ENCODE results near the gene ZDHHC11B.
"Not testable (repeated sequence)": the region's sequence is repeated elsewhere in the genome, so short reads cannot be mapped to it uniquely, and the experiment has no call there.

ZDHHC11B gene

DNA sequence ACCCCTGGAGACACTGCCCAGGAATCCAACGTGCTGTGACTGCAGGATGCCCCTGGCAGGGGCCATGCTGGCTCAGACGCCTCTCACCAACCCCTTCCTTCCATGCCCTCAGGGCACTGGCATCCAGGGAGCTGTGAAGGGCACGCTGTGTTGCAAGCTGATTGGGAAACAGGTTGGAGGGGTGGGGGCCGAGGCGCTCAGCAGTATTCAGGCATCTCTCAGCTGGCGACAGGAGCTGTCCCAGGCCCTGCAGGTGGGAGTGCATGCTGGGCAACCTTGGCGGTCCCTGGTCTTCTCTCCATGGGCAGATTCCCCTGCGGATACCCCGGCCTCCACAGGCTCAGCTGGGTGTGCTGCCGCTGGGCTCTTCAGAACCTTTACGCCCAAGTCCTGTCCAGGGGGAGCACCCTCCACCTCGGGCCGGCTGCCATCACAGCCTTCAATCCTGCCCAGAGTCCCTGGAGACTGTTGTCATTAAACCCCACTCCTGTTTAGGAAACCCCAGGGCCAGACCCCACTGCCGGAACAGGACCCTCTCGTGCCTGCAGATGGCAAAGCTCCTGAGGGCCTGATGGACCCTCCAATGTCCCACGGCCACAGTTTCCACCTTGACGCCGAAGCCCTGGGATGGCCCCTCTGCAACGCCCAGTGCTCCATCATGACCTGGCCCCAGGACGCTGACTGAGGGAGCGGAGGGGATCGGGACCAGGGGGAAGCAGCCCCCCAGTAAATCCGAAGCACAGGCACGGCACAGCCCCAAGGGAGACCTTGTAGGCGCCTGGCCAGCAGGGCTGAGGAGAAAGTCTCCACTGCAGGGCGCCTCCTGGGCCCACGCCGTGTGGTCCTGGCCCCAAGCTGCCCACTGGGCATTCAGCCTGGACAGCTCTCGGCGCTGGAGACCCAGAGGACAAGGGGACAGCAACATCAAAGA, 100.7 kb downstream of the ZDHHC11B start:
- no peak for DNase-seq

DNA sequence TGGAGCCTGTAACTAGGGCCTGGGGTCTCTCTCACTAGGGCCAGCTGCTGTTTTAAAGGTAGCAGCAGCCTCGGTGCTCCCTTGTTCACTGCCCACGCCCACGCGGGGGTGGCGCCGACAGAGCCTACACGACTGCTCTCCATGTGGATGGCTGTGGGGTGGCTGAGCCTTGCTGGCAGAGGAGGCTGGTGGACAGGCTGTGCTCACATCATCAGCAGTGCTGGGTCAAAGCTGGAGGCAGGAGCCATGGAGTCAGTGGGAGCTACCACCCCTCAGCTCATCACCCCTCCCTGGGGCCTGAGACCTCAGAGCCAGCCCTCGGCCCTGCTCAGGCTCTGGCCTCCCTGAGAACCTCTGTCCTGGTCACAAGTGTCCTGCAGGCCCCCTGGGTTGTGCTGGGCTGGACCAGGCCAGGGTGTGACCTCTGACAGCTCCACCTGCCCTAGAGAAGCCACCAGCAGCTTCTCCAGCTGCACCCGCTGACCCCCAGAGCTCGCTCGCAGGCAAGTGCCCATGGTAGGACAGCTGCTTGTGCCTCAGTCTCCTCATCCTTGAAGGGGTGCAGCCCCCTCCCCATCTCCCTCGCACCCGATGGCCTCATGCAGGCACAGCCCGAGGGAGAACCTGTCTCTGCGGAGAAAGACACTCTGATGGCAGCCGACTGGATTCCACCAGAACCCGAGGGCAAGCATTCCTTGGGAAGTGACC, 101.7 kb downstream of the ZDHHC11B start:
- not testable (repeated sequence) for DNase-seq

DNA sequence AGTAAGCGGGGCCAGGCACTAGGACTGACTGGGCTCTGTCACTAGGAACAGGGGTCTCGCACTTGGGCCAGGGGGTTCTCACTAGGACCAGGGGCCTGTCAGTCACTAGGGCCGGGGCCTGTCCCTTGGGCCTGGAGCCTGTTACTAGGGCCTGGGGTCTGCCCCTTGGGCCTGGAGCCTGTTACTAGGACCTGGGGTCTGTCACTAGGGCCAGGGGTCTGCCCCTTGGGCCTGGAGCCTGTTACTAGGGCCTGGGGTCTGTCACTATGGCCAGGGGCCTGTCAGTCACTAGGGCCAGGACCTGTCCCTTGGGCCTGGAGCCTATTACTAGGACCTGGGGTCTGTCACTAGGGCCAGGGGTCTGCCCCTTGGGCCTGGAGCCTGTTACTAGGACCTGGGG, 102.3 kb downstream of the ZDHHC11B start:
- not testable (repeated sequence) for DNase-seq

DNA sequence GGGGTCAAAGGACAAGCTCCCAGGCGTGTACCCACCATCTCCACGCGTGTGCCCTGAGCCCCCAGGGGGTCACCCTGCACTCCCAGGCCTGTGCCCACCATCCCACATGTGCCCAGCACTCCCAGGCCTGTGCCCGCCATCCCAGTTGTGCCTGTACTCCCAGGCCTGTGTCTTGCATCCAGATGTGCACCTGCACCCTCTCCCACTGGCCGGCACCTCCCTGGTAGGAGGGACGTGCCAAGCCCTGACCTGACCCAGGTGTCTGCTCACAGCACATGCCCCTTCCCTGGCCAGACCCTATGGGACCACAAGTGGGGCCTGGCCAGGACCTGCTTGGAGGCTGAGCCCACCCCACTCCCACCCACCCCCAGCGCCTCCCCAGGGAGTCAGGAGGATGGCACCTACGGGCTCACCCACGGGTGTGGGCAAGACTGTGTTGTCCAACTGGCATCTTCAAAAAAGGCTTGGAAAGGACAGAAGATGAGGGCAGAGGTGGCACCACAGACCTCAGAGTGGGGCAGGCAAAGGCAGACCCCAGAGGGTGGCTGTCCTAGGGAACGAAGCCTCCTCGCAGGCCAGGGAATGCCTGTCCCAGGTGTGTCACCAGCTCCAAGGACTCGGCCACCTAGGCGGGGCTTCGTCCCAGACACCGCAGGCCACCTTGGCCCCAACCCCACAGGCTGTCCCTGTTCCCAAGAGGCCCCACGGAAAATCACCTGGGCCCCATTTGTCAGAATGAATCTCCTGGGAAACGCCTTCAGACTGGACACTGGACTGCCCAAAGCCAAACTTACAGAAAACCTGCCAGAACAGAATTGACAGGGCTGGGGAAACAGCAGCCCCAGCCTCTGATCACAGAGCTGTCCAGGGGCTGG, 103.0 kb downstream of the ZDHHC11B start:
- DNase-seq: not testable (repeated sequence)

DNA sequence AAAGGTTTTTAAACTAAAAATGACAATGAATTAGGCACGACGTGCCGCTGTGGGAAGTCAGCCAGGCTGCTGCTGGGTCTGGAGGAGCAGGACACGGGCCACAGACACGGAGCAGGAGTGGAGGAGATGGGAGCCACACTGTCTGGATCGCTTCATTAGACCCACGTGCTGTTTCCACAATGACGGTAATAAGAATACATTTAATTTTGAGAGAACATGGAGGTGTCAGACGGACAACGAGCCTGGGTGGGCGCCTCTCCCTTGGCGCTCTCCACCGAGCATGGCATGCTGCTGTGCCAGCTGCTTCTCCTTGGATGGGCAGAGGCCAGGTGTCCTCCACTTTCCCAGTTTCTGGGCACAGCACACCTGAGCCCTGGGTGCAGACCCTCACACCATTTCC, 103.7 kb downstream of the ZDHHC11B start:
- not testable (repeated sequence) for DNase-seq

DNA sequence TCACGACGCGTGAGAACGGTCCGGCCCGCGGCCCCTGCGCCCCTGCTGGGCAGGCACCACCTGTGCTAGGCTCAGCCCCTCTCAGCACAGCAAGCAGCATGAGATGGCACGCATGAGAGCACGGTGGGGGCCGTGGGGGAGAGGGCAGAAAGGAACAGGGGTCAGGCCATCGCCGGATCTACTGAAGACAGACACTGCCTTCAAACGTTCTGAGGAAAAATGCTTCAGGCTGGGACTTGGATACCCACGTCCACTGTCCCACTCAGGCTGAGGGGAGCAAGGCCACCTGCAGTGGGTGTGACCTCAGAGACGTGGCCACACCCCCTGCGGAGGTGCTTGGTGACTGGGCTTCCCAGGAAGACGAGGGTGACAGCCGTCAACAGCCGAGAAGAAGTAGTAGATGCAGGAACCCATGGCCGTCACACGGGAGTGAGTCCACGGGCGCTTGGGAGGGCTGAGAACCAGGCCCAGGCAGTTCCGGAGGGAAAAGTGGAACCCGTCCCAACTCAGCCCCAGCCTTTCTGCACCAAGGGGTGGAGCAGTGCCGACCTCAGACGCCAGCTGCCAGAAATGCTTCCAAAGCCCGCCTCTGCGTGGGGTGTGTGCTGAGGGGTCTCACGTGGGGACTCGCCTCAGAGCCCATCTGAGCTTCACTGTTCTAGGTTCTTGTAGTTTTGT, 104.3 kb downstream of the ZDHHC11B start:
- not testable (repeated sequence) for DNase-seq

DNA sequence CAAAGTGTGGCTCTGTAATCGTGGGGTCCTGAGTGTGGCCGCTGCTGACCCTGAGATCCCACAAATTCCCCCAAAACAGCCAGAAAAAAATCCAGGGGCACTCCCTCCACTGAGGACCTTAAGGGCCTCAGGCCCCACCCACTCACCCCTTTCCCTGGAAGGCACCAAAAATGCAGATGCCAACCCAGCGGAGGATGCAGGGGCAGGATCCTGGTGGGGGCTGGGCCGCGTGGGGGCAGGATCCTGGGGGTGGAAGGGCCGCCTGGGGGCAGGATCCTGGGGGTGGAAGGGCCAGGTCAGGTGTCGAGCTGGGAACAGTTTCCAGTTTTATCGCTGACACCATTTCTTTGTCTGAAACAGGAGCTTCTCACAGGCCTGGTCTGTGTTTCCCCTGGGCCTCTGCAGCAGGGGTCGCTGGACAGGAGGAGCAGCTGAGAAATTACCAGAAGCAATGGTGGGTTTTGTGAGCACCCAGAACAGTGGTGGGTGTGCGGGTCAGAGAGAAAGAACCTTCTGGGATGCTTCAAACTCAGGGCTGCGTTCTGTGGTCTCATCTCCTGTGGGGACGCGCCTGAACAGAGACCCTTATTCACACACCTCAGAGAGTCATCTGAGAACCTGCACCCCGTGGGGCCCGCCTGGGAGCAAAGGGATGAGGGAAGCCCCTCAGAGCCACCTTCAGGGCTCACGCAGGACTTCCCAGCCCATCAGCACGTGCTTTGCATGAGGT, 105.2 kb downstream of the ZDHHC11B start:
- not testable (repeated sequence) for DNase-seq

DNA sequence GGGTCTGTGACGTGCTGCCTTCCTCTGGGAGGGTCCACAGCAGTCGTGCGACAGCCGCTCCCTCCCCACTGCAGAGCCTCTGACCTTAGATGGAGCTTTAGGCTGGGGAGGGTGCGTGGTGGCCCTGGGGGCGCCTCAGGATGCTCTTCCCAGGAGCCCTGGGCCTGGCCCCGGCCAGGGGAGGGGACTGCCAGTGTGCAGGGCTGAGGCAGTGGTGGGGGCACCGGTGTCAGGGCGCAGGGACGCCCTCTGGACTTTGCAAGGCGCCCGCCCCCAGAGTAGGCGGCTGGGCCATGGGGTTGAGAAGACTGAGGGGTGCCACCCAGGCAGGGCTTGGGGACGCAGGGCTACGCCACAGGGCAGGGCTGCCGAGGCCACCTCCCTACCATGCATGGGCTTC, 106.0 kb downstream of the ZDHHC11B start:
- DNase-seq: not testable (repeated sequence)

DNA sequence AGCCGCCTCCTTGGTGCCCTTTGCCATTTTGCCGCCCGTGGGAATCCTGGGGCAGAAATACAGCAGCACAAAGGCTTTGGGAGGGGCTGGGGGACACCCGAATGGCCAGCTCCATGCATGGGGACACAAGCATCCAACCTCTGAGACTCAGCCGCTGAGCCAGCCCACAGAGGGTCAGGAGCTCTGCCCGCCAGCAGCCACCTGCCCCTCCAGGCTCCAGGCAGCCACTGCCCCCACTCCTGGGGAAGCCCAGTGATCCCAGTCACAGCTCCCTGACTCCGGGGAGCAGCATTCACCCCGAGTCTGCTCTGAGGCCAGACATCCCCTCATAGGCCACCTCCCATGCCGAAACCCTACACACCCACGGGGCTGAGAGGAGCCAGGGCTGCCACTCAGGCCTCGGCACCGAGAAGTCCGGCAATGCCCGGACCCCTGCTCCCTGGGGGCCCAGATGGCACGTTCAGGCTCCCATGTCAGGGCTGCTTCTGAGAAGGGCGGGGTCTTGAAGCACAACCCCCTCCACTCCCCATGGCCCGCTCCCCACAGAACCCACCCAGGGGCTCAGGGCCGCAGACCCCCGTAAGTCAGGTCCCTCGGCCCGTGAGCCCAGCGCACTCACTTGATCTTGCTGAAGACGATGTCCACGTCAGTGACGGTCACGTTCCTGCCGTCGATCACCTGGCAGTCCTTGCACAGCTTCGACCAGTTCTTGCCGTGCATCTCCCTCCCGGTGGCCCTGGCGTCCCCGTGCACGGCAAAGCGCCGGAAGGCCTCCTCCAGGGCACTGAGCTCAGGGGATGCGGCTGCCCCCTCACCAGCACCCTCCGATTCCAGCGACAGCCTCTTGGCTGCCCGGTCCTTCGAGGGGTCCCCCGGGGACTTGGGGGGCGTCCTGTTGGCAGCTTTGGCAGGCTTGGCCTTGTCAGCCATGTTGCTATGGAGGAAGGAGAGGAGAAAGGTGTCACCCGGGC, 107.1 kb downstream of the ZDHHC11B start:
- no peak for DNase-seq

DNA sequence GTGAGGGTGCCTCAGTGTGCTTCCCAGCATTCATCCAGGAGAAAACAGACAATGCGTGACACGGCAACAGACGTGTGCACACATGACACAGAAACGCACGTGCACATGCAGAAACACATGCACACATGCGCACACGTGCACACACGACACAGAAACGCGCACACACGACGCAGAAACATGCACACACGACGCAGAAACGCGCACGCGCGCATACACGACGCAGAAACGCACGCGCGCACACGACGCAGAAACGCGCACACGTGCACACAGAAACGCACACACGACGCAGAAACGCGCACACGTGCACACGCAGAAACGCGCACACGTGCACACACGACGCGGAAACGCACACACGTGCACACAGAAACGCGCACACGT, 107.8 kb downstream of the ZDHHC11B start:
- no peak for DNase-seq

DNA sequence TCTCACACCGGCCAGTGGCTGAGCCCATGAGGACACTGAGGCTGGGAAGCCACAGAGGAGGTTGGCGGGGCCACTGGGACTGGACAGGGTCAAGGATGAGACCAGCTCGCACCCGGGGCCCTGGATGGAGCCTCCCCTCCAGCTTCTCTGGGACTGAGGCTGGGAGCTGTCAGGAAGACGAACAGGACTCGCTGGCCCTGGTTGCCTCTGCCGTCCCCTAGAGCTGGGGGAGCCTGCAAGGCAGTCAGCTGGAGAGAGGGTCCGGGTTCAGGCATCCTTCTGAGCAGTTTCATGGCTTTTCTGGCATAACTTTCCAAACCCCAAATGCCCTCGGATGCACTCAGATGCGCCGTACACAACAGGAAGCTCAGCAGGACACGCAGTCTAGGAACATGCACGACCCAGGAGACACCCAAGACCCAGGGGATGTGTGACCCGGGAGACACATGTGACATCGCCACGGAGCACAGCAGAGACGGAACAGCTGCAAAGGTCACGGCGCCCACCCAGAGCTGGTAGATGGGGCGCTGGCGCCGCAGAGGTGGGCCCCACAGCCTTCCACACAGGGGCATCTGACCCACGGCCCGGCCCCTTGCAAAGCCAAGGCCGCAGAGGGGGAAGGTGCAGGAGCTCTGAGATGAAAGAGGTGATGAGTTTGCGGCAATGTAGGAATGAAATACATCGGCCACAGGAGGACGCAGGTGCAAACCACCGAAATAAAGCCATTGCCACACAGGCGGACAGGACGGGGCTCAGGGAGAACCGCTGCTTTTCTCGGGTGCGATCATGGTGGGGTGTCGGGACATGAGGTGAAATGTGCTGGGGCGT, 108.4 kb downstream of the ZDHHC11B start:
- DNase-seq: no peak

DNA sequence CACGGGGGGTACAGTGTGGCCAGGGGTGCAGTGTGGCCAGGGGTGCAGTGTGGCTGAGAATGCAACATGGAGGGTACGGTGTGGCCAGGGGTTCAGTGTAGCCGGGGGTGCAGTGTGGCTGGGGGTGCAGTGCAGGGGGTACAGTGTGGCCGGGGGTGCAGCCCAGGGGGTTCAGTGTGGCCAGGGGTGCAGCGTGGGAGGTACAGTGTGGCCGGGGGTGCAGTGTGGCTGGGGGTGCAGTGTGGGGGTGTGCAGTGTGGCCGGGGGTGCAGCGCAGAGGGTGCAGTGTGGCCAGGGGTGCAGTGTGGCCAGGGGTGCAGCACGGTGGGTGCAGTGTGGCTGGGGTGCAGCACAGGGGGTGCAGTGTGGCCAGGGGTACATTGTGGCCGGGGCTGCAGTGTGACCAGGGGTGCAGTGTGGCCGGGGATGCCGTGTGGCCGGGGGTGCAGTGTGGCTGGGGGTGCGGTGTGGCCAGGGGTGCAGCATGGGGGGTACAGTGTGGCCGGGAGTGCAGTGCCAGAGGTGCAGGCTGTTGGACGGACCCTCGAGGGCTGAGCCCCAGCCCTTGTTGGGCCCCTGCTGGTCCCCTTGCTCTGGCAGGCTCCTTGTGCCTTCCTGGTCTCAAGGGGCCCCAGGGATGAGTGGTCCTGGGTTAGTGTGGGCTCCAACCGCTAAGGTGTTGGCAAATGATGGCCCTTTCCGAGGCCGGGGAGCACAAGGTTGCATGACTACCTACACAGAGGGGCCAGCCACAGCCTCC, 109.2 kb downstream of the ZDHHC11B start:
- no peak for DNase-seq

DNA sequence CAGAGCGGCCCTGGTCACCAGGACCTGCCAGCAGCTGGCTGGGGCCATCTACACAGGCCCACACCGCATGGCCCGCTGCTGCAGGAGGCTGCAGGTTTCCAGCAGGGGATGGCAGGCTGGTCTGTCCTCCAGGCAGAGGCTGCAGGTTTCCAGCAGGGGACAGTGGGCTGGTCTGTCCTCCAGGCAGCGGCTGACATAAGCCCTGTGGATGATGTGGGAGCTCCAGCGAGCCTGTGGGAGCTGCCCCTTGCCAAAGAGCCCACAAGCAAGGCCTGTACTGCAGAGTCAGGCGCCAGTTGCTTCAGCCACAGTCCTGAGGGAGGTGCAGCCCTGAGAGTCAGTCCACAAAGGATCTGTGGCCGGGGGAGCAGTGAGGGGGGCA, 109.9 kb downstream of the ZDHHC11B start:
- no peak for DNase-seq

DNA sequence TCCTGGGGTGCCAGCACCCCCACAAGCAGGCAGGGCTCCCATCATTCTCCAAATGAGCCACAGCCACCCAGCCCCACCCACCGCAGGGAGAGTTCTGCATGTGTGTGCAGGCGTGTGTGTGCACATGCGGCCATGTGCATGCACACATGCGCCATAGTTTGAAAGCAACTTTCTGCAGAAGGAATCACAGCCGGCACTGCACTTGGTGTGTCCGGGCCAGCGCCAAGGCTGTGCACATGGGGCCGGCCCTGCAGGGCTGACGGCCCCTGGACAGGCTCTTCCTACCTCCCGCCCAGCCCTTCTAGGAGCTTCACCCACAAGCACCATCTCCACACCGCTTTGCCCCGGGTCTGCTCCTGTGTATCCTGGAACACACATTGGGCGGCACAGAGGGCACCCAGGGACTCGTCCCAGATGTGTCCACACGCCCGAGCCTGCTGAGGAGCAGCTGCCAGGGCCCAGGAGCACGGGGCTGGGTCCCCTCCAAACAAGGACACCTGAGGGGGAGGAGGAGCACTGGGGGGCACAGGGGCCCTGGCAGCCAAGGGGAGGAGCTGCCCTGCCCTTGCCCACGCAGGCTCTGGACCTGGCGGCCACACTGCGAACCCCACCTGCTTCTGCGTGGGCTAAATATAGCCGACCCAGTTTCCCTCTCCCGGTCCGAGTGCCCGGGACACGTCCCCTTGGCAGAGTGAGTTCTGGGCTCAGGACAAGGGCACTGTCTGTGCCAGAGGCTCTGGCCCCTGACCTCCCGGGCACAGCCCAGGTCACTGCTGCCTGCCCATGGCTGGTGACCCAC, 110.5 kb downstream of the ZDHHC11B start:
- DNase-seq: no peak

DNA sequence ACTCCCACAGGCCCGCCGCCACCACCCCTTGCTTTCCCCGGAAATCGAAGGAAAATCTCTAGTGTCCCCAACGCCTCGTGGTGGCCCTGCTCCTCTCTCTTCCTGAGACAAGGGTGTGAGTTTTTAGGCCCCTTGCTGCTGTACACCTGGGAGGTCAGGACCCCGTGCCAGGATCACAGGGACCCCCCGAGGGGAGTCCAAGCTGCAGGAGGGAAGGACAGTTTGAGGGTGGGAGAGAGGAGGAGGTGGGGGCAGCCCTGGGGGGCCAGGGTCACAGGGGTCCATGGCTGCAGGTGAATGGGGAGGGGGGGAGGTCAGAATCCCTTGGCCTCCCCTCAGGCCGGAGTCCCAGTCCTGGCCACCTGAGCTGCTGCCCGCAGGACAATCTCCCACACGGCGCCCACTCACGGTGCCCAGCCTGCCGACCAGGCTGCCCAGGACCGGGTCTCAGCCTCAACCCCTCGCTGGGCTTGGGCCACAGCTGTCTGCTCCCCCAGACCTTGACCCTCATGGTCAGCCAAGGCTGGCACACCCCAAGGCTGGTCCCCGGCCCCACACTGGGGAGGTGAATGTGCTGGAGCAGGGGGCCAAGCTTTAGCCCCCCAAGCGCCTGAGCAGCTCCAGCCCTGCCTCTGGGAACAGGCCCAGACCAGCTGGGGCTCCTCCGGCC, 111.2 kb downstream of the ZDHHC11B start:
- no peak for DNase-seq

DNA sequence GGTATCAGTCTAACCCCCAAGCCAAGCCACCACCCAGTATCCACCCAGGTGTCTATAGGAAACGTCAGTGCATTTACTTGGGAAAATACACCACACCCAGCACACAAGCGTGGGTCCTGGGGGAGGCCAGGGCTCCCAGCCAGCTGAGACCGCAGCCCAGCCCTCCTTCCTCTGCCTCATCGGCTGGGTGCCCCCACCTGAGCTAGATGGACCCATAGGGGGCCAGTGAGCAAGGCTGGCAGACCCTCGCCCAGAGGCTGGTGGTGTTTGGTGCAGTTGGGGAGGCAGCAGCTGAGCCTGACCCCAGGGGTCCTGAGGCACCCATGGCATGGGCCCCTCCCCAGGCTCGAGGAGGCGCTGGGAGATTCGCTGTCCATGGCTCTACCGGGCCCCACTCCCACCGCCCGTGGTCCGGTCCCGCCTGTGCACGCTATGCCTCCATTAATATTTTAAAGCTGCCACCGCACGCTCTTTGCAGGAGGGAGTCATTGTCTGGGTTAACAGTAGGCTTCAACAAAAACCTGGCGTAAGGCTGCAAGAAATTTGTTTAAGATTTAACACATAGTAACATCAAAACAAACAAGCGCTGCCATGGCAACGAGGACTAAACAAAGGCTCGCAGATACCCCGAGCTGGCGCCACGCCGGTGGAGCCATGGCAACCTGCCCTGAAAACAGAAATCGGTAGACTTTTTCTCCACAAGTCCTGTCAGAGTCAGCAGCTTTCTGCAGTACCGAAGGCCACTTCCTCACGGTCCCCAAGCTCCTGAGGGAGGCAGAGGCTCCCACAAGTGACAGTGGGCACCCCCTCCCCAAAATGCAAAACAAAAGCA, 112.0 kb downstream of the ZDHHC11B start:
- peak; percentile 87 for DNase-seq

Data from NCI-H1436 (cell line).